Activated T-cell treated with anti-CD3 and anti-CD28 coated beads for 1 hour (primary cell): ENCODE results near the gene ATP8A2.
"Not testable (repeated sequence)": the region's sequence is repeated elsewhere in the genome, so short reads cannot be mapped to it uniquely, and the experiment has no call there.

ENCODE experiments used
- DNase-seq: peaks from one replicate; pipeline ENCODE4 v3.0.0-alpha.2; 2020; ENCODE audit warnings: low read depth

The ATP8A2 gene

DNA sequence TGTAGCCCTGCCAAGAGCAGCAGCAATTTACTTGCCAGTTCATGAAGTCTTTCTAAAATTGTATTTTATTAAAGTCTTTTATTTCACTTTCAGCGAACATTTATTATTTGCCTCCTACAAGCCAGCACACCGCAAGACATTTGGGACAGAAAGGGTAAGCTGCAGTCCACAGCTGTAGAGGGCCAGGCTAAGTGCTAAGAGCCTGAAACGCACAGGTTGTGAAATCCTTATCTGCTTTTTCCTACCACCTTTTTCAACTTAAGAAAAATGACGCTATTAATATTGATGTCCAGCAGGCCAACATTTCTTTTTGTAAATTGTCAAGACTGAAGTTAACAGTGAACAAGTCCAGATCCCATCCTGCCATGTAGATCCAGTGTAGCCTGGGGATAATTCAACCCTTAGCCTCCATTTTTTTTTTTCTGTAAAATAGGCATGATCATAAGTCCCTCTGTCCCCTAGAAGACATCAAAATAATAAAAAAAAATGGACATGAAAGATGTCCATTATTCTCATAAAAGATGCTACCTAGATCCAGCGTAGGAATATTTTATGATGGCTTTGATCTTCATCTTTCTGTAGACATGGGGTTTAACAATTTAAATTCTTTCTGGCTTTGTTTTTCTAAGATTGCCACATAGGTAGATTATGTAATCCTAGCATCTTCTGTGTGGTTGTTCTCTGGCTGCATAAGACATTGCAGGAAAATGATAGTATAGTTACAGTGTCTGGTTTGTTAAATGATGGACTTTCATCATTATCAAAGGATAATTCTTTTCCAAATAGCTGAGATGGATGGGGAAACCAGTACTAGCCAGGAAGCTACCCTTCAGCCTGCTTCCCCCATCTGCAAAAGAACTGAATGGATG is 551.7 kb downstream of the ATP8A2 start:
- DNase-seq, result no peak

GRCh38 chr13:25927363-25927762 is 555.6 kb downstream of the ATP8A2 start:
- DNase-seq, result no peak

- no peak for DNase-seq
These were observed 556.2 kb downstream of the ATP8A2 start for GRCh38 chr13:25927932-25928331.

DNA sequence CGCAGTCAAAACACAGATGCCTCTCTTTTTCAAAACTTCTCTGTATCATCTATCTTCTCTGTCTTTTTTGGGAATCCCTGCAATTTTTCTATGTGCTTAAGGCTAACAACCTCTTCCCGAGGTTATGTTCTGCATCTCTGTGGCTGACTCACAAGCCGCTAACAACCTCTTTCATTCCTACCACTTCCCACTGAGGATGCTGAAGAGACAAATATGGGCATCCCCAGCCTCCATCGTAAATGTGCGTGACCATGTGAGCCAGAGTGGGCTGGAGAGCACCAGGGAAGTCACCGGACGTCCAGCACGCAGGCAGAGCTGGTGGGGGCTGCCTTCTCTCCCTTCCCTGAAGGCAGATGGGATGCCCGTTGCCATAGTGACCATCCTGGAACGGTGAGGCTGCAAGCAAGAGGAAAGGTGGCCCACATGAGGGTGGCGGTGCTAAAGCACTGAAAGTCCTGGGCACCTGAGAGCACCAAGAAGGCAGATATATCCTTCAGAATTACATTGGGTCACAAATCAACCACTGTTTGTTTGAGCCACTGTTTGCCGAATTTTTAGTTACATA is 557.2 kb downstream of the ATP8A2 start:
- no peak for DNase-seq

- DNase-seq, result no peak
These were observed 558.0 kb downstream of the ATP8A2 start for GRCh38 chr13:25929816-25930215.

GRCh38 chr13:25930653-25931052 is 558.9 kb downstream of the ATP8A2 start:
- no peak for DNase-seq

DNA sequence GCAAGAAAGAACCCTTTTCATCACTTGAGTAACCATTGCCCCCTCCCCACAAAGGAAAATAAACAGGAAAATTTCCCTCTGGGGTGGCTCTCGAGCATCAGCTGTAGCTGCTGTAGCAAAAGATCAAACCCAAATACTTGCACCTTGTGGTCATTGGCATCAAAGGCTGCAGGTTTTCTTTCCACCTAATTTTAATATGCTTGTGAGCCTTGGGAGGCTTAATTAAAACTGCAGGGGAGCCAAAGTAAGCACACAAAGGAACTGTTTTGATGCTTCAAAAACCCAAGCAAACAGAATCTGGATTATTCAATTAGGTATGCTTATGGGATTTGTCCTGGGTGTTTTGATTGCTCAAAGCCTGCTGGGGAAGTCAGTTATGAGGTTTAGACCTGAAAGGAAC is 560.6 kb downstream of the ATP8A2 start:
- DNase-seq, result no peak

DNA sequence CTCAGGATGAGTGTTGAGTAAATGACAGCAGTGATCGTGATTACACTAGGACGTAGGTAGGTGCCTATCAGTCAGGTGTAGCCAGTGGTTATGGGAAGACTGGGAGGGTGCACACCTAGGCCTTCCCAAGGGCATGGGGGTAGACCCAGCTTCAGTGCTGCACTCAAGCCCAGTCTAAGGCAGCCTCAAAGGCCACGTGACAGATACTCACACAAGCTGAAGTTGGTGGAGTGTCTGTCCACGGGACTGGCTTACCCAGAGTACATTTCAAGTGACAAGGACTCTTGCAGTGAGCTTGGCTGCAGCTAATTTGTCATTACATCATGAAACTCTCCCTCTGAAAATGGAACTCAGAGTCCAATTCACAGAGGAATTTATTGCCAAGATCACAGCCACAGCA is 561.7 kb downstream of the ATP8A2 start:
- DNase-seq, result no peak

DNA sequence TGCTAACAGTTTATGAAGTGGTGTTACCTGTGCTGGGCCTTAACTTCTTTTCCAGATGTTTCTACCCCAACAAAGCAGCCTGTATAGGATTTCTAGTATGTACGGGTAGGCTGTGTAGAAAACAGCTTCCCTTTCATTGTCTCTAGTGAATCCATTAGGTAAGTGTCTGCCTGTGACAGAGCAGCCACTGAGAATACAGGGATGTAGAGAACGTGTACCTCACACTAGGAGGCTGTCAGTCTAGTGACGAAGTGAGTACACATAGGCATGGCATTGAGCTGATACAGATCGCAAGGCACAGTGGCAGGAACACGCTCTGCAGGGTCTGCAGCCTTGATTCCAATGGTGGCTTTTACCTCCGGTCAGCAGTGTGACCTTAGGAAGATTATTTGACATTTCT is 562.4 kb downstream of the ATP8A2 start:
- DNase-seq, result no peak

GRCh38 chr13:25939961-25940687 is 568.4 kb downstream of the ATP8A2 start:
- DNase-seq, result no peak

DNA sequence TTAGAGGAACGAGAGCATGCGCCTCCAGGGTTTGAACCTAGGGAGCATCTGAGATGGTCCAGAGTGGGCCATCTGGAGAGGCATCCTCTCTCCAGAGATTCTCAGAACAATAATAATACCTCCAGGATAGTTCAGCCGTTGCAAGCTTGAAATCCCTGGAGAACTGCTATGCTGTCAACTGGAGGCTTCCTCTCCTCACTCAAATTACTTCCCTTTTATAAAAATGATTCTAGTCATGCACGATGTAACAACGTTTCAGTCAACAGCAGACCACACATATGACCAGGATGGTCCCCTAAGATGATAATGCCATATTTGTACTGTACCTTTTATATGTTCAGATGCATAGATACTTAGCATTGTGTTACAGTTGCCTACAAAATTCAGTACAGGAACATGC is 571.3 kb downstream of the ATP8A2 start:
- DNase-seq, result no peak

DNA sequence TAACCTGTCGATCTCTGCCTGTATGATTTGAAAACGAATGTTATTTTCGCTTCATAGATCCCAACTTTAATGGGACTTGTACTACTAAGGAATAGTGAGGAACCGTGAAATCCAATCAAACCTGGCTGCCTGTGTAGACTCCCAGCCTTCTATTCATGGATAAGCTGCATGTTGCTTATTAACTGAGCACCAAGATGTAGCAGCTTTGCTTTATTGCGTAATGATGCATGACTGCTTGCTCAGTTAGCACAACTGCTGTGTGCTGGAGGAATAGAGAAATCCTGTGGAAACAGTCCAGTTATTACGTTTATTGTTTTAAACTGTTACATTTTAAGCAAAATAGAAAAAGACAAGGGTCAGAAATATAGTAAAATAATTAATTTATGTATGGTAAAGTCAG is 571.9 kb downstream of the ATP8A2 start:
- no peak for DNase-seq

DNA sequence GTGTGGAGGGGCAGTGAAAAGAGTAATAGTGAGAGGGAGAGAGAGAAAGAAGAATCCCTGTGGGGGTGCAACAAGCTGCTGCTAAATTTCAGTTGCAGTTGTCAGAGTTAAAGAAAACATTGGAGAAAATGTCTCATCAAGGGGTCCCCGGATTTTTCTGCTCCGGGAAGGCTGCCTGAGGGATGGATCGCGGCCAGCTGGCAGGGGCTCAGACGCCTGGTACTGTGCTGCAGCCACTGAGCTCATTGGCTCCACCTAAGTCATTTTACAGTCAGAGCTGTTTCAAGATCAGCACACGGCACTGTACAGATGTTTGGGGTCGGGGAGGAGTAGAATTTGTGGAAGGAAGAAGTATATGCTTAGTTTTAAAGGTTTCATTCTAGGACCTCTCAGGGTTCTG is 573.8 kb downstream of the ATP8A2 start:
- DNase-seq, result no peak

DNA sequence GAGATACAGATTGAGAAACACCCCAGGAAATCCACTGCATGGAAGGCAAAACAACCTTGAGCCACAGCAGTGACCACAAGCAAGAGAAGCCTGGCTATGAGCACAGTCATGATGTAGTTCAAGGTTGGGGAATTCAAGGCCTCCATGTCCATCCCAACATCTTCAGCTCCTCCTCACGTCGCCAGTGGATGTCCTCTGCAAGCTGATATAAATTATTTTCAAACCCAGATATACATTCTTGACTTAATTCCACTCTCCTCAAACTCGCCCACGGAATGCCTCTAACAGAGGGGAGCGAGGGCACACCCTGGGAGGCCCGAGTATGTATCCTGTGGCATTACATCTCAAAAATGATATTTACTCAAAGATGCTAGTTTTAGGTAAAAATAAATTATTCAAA is 574.5 kb downstream of the ATP8A2 start:
- no peak for DNase-seq

DNA sequence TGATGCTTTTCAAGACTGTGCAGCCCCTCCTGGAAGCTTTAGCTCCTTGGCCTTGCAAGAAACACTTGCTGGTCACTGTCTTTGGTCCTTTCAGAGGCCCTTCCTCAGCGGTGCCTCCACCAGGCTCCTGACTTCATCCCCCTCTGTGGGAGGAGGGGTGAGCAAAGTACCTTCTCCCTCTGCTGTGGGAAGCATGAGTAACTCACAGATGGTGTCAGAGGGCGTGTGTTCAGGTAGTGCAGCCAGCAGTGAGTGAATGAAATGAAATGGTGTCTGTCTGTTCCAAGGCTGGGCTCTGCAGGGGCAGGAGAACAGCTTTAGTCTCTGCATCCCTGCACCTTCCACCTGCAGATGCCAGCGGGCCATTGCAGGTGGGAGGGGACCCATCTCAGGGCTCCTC is 577.1 kb downstream of the ATP8A2 start:
- no peak for DNase-seq

GRCh38 chr13:25951831-25952230 is 580.1 kb downstream of the ATP8A2 start:
- no peak for DNase-seq

DNA sequence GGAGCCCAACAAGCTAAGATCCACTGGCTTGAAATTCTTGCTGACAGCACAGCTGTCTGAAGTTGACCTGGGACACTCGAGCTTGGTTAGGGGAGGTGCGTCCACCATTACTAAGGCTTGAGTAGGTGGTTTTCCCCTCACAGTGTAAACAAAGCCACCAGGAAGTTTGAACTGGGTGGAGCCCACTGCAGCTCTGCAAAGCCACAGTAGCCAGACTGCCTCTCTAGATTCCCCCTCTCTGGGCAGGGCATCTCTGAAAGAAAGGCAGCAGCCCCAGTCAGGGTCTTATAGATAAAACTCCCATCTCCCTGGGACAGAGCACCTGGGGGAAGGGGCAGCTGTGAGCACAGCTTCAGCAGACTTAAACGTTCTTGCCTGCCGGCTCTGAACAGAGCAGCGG is 582.3 kb downstream of the ATP8A2 start:
- DNase-seq, result not testable (repeated sequence)

GRCh38 chr13:25954943-25955342 is 583.2 kb downstream of the ATP8A2 start:
- DNase-seq, result not testable (repeated sequence)

DNA sequence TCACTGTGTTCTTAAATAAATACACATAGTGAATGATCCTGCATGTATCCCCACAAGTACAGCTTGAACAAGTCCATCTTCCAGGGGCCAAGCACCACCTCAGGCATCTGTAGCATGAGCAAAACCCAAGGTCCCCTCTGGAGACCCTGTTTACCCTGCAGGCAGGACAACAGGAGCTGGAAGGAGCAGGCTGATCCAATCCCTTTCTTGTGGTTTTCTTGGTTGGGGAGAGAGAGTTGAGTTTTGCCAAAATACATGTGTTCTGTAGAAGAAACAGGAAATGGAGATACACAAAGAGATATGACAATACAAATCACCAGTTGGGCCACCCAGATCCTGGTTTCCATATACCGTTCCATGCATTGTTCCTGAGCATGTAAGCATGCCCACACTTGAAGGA is 587.2 kb downstream of the ATP8A2 start:
- DNase-seq, result no peak

DNA sequence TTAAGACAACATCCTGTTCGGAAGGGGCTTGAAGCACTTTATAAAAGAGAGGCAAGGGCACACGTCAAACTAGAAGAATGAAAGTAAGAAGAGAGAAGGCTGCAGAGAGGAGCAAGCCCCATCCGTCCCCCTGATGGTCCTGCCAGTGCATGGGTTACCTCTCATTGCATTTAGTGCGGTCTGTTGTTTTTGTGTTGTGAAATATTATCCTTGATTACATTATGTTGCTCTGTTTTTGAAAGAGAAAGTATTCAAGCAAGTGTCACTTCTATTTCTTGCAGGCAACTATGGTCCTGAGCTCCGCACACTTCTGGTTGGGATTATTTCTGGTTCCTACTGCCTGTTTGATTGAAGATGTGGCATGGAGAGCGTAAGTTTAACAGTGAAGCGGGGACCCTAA is 589.5 kb downstream of the ATP8A2 start:
- no peak for DNase-seq

- DNase-seq, result no peak
These were observed 591.9 kb downstream of the ATP8A2 start for GRCh38 chr13:25963674-25964073.

- no peak for DNase-seq
These were observed 593.8 kb downstream of the ATP8A2 start for GRCh38 chr13:25965596-25965995.

DNA sequence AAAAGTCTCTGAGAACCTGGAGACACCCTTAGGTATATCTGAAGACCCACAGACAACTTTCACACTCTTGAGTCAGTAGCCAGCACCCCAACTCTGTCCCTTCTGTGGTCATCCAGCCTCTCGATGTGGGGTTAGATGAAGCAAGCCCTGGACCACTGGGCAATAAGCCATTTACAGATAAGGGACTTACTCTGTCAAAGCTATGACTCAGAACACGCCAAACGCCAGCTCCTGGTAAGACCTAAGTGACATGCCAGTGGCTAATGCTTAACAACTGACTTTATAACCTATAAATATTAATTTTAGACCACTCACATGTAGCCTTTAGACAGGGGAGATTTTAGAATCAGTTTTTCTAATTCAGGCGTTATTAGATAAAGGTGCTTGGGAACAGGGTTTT is 594.3 kb downstream of the ATP8A2 start:
- no peak for DNase-seq
